ENCODE results near the gene ICAM3.

DNA sequence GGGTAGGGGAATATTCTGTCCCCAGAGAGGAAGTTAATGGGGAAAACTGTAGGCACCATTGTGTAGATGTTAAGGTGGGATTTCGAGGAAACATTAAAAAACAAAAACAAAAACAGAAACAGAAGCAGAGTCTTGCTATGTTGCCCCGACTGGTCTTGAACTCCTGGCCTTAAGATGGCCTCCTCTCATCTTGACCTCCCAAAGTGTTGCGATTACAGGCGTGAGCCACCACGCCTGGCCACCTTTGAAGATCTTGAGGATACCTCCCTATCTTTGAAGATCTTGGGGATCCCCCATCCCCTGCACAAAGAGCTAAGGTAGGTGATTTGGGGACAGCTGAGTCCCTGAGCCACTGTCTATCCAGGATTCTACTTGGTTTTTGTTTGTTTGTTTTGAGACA, 553 bp upstream of the ICAM3 start:
- TF ChIP-seq, protein P1, sequence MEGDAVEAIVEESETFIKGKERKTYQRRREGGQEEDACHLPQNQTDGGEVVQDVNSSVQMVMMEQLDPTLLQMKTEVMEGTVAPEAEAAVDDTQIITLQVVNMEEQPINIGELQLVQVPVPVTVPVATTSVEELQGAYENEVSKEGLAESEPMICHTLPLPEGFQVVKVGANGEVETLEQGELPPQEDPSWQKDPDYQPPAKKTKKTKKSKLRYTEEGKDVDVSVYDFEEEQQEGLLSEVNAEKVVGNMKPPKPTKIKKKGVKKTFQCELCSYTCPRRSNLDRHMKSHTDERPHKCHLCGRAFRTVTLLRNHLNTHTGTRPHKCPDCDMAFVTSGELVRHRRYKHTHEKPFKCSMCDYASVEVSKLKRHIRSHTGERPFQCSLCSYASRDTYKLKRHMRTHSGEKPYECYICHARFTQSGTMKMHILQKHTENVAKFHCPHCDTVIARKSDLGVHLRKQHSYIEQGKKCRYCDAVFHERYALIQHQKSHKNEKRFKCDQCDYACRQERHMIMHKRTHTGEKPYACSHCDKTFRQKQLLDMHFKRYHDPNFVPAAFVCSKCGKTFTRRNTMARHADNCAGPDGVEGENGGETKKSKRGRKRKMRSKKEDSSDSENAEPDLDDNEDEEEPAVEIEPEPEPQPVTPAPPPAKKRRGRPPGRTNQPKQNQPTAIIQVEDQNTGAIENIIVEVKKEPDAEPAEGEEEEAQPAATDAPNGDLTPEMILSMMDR (conservative IDR thresholded peaks at IDR 0.05; ENCODE audit: low read length), result no peak
- no peak for TF ChIP-seq EZH2phosphoT487 (IDR thresholded peaks at IDR 0.05; ENCODE audit: borderline replicate concordance, low read depth, low read length)

Data from OCI-LY7 (cell line).